ENCODE results near the gene RGL2.
"Not testable (repeated sequence)": the region's sequence is repeated elsewhere in the genome, so short reads cannot be mapped to it uniquely, and the experiment has no call there.

The RGL2 gene

GRCh38 chr6:33289784-33290315 is 8.9 kb downstream of the RGL2 start:
- CTCF ChIA-PET: interaction anchor here (1.2 to 4.1 kb wide), 7 partner anchors 9 to 411 kb away, joined by 3 to 37 read pairs (median 3); partner anchors contain the start of gene B3GALT4
- no peak for DNase-seq (ENCODE audit: extremely low spot score)
- no peak for TF ChIP-seq CTCF (IDR thresholded peaks at IDR 0.05; ENCODE audit: control extremely low read depth, extremely low read depth, low read depth, missing control alignments)
- POLR2A ChIA-PET: interaction anchor here (0.8 to 1.6 kb wide), 4 partner anchors 10 to 22 kb away, joined by 4 to 17 read pairs (median 9); partner anchors contain the start of genes B3GALT4, RGL2, RPS18 and VPS52

GRCh38 chr6:33288921-33289783 is 9.6 kb downstream of the RGL2 start, which contains the start of the genes PFDN6 and WDR46:
Gene PFDN6 (plus strand): TSS chr6:33289601. CDS start chr6:33289857, 256 bp downstream.
Gene WDR46 (minus strand): TSS chr6:33289239. CDS start chr6:33289170, 69 bp downstream.
- TF ChIP-seq CTCF (IDR thresholded peaks at IDR 0.05; ENCODE audit: control extremely low read depth, extremely low read depth, low read depth, missing control alignments): no peak
- peak; percentile 94 for DNase-seq (ENCODE audit: extremely low spot score)
- POLR2A ChIA-PET: interaction anchor here (0.6 to 1.6 kb wide), 8 partner anchors 9 to 317 kb away, joined by 4 to 17 read pairs (median 6); partner anchors contain the start of genes B3GALT4, RGL2, RPS18 and VPS52
- CTCF ChIA-PET: interaction anchor here (1.1 to 4.1 kb wide), 9 partner anchors 8 to 412 kb away, joined by 3 to 37 read pairs (median 4); partner anchors contain the start of genes B3GALT4 and RGL2

- TF ChIP-seq CTCF (IDR thresholded peaks at IDR 0.05; ENCODE audit: control extremely low read depth, extremely low read depth, low read depth, missing control alignments): no peak
- ChIA-PET CTCF (interaction anchor here (1.0 to 4.1 kb wide), 8 partner anchors 7 to 138 kb away, joined by 3 to 37 read pairs (median 4); partner anchors contain the start of genes B3GALT4 and RGL2), POLR2A (interaction anchor here (0.6 to 1.6 kb wide), 7 partner anchors 8 to 316 kb away, joined by 3 to 17 read pairs (median 6); partner anchors contain the start of genes RGL2, RPS18 and VPS52)
- DNase-seq (ENCODE audit: extremely low spot score): no peak
Measured at GRCh38 chr6:33288141-33288920, 10.4 kb downstream of the RGL2 start.

- no peak for DNase-seq (ENCODE audit: extremely low spot score)
- TF ChIP-seq CTCF (IDR thresholded peaks at IDR 0.05; ENCODE audit: control extremely low read depth, extremely low read depth, low read depth, missing control alignments): no peak
- ChIA-PET POLR2A (interaction anchor here (0.6 to 1.2 kb wide), 3 partner anchors 16 to 1033 kb away, joined by 3 to 6 read pairs (median 5); partner anchors contain the start of genes RPS18 and VPS52), CTCF (interaction anchor here (0.8 to 4.1 kb wide), 6 partner anchors 9 to 55 kb away, joined by 3 to 37 read pairs (median 3); partner anchors contain the start of genes B3GALT4, RGL2, RPS18 and VPS52)
Measured at GRCh38 chr6:33286946-33287914, 11.5 kb downstream of the RGL2 start.

- CTCF ChIA-PET; POLR2A ChIA-PET; DNase-seq (ENCODE audit: extremely low spot score): not testable (repeated sequence)
Measured at GRCh38 chr6:33285214-33285613, 13.5 kb downstream of the RGL2 start.

Data from GM10248 (cell line).